ENCODE measurements around the gene SH2D1A.

GRCh38 chrX:124392794-124393193, 46.4 kb downstream of the SH2D1A start:
- TF ChIP-seq CTCF (IDR thresholded peaks at IDR 0.05) (no peak), POLR2A (IDR thresholded peaks at IDR 0.05) (no peak)
